A204.1 (cell line): Measurements from ENCODE around the gene B3GAT1.
"Not testable (repeated sequence)": the region's sequence is repeated elsewhere in the genome, so short reads cannot be mapped to it uniquely, and the experiment has no call there.

Source experiments
- FAIRE-seq: peaks from 2 replicates; lab custom pipeline; 2012; peaks lifted over from hg19 to GRCh38; lab: Jason Lieb, UNC

The B3GAT1 gene

GRCh38 chr11:134412203-134413042 lies at the start of gene B3GAT1:
TSS of gene B3GAT1 (minus strand) at chr11:134412242. CDS start at chr11:134387659, 24,583 bp downstream.
- no peak for FAIRE-seq

- FAIRE-seq = no peak
Observed at GRCh38 chr11:134461621-134462020, 49.6 kb upstream of the B3GAT1 start.

GRCh38 chr11:134460881-134461280 lies 48.8 kb upstream of the B3GAT1 start:
- FAIRE-seq = no peak

GRCh38 chr11:134460062-134460561 lies 48.1 kb upstream of the B3GAT1 start:
- no peak for FAIRE-seq

- no peak for FAIRE-seq
Observed at GRCh38 chr11:134459246-134460061, 47.4 kb upstream of the B3GAT1 start.

GRCh38 chr11:134457411-134458007 lies 45.5 kb upstream of the B3GAT1 start:
- FAIRE-seq = not testable (repeated sequence)

GRCh38 chr11:134455516-134455915 lies 43.5 kb upstream of the B3GAT1 start:
- FAIRE-seq = no peak

- FAIRE-seq = no peak
Observed at GRCh38 chr11:134454146-134454690, 42.2 kb upstream of the B3GAT1 start.

GRCh38 chr11:134453441-134453840 lies 41.4 kb upstream of the B3GAT1 start:
- no peak for FAIRE-seq

GRCh38 chr11:134452838-134453155 lies 40.8 kb upstream of the B3GAT1 start:
- FAIRE-seq = no peak

GRCh38 chr11:134452026-134452837 lies 40.2 kb upstream of the B3GAT1 start:
- FAIRE-seq = no peak

- FAIRE-seq = no peak
Observed at GRCh38 chr11:134450186-134450585, 38.1 kb upstream of the B3GAT1 start.

GRCh38 chr11:134449713-134450112 lies 37.7 kb upstream of the B3GAT1 start:
- FAIRE-seq = no peak

GRCh38 chr11:134449051-134449450 lies 37.0 kb upstream of the B3GAT1 start:
- no peak for FAIRE-seq

GRCh38 chr11:134447696-134448095 lies 35.7 kb upstream of the B3GAT1 start:
- no peak for FAIRE-seq

- no peak for FAIRE-seq
Observed at GRCh38 chr11:134445601-134446325, 33.7 kb upstream of the B3GAT1 start.

- FAIRE-seq = not testable (repeated sequence)
Observed at GRCh38 chr11:134444160-134445108, 32.4 kb upstream of the B3GAT1 start.

GRCh38 chr11:134443246-134443645 lies 31.2 kb upstream of the B3GAT1 start:
- no peak for FAIRE-seq

GRCh38 chr11:134442246-134442645 lies 30.2 kb upstream of the B3GAT1 start:
- FAIRE-seq = no peak

GRCh38 chr11:134441706-134442105 lies 29.7 kb upstream of the B3GAT1 start:
- FAIRE-seq = no peak
